Progenitor cell of endocrine pancreas (in vitro differentiated cells): ENCODE measurements around the gene RNF220. TPM values are rescaled to one million over a fixed set of nuclear protein-coding genes. Genes with fewer than 3 reads are reported as not detected.
"Not testable (repeated sequence)": the region's sequence is repeated elsewhere in the genome, so short reads cannot be mapped to it uniquely, and the experiment has no call there.

Source experiments
- DNase-seq: peaks from one replicate; pipeline ENCODE4 v3.0.0; 2021; ENCODE audit warnings: low spot score; ENCODE audit not compliant: unreplicated experiment
- H3K27ac Mint-ChIP-seq: 2 replicates; pipeline ENCODE4 v1.8.0; 2021; ENCODE audit warnings: mild to moderate bottlenecking, moderate library complexity, mixed read lengths
- H3K27me3 Mint-ChIP-seq: 2 replicates; pipeline ENCODE4 v1.8.0; 2021; ENCODE audit warnings: mixed read lengths
- H3K36me3 Mint-ChIP-seq: 2 replicates; pipeline ENCODE4 v1.8.0; 2022; ENCODE audit warnings: mixed read lengths; ENCODE audit not compliant: insufficient read depth
- H3K4me1 Mint-ChIP-seq: 2 replicates; pipeline ENCODE4 v1.8.0; 2021; ENCODE audit warnings: low read depth, mixed read lengths
- H3K4me3 Mint-ChIP-seq: 2 replicates; pipeline ENCODE4 v1.8.0; 2021; ENCODE audit warnings: low read depth, mild to moderate bottlenecking, moderate library complexity, mixed read lengths
- H3K9me3 Mint-ChIP-seq: 2 replicates; pipeline ENCODE4 v1.8.0; 2021; ENCODE audit warnings: low read depth, mixed read lengths
- CTCF ChIP-seq: fragments of 200-600 bp; sonication (generic); IDR thresholded peaks from one replicate; pipeline ENCODE4 v1.5.0; 2021; ENCODE audit warnings: antibody characterized with exemption, mild to moderate bottlenecking; ENCODE audit not compliant: unreplicated experiment
- total RNA-seq: library from RNA; stranded (reverse); gene quantifications from 2 replicates; pipeline ENCODE4 v1.2.1, GENCODE V29; 2021

Gene RNF220
- total RNA-seq, 1 donor from 2014 or later: 85.9 TPM

GRCh38 chr1:44662683-44663030, 257.6 kb downstream of the RNF220 start:
- peaks cover 4% of the 10 kb centered on the region for H3K36me3 Mint-ChIP-seq
- DNase-seq: no peak
- H3K9me3 Mint-ChIP-seq: no peaks in the 10 kb centered on the region
- TF ChIP-seq CTCF: no peak
- H3K27me3 Mint-ChIP-seq: no peaks in the 10 kb centered on the region
- H3K4me3 Mint-ChIP-seq: no peak overlapping the region
- no peak overlapping the region for H3K27ac Mint-ChIP-seq
- peaks cover 7% of the 10 kb centered on the region for H3K4me1 Mint-ChIP-seq

- Mint-ChIP-seq H3K27ac (no peak overlapping the region), H3K9me3 (no peaks in the 10 kb centered on the region), H3K4me1 (peaks cover 7% of the 10 kb centered on the region), H3K27me3 (no peaks in the 10 kb centered on the region), H3K4me3 (no peak overlapping the region), H3K36me3 (no peaks in the 10 kb centered on the region)
- no peak for TF ChIP-seq CTCF
- DNase-seq: no peak
These were observed 258.4 kb downstream of the RNF220 start for GRCh38 chr1:44663417-44663816.

GRCh38 chr1:44664730-44665370, 259.8 kb downstream of the RNF220 start:
- TF ChIP-seq CTCF: no peak
- Mint-ChIP-seq H3K27ac (peak overlapping the region; percentile 3), H3K27me3 (no peaks in the 10 kb centered on the region), H3K4me3 (no peak overlapping the region), H3K4me1 (peaks cover 7% of the 10 kb centered on the region), H3K9me3 (no peaks in the 10 kb centered on the region), H3K36me3 (no peaks in the 10 kb centered on the region)
- no peak for DNase-seq

GRCh38 chr1:44666719-44667118, 261.7 kb downstream of the RNF220 start:
- not testable (repeated sequence) for H3K9me3 Mint-ChIP-seq, DNase-seq, H3K4me1 Mint-ChIP-seq, H3K27me3 Mint-ChIP-seq, H3K36me3 Mint-ChIP-seq, H3K4me3 Mint-ChIP-seq, H3K27ac Mint-ChIP-seq

- Mint-ChIP-seq H3K9me3 (no peaks in the 10 kb centered on the region), H3K27me3 (no peaks in the 10 kb centered on the region), H3K4me1 (peaks cover 15% of the 10 kb centered on the region), H3K4me3 (no peak overlapping the region), H3K27ac (no peak overlapping the region), H3K36me3 (peaks cover 2% of the 10 kb centered on the region)
- no peak for TF ChIP-seq CTCF
- no peak for DNase-seq
These were observed 265.9 kb downstream of the RNF220 start for GRCh38 chr1:44670751-44671640.
